ENCODE measurements around the gene AMER3.

AMER3 gene

GRCh38 chr2:130766711-130767407 is 11.5 kb downstream of the AMER3 start:
- Histone ChIP-seq H3K9me3 (ENCODE audit: control insufficient read depth, low read length) (no peaks in the 10 kb centered on the region), H2BK5ac (ENCODE audit: low read depth, low read length, poor library complexity, severe bottlenecking) (no peak overlapping the region), H4K91ac (ENCODE audit: low read length) (no peak overlapping the region), H3K36me3 (ENCODE audit: control insufficient read depth in 1 of 2, insufficient read depth in 2 of 2, low read depth in 1 of 2, low read length in 2 of 2) (no peaks in the 10 kb centered on the region), H3K27ac (ENCODE audit: low read length, poor library complexity, severe bottlenecking) (no peak overlapping the region), H3K27me3 (ENCODE audit: control insufficient read depth in 1 of 2, insufficient read depth in 1 of 2, low read length in 2 of 2) (peaks cover 0 to 12% of the 10 kb centered on the region in 2 experiments), H3K4me3 (ENCODE audit: insufficient read depth in 1 of 2, low read depth in 1 of 2, low read length in 2 of 2) (no peak overlapping the region), H2AK5ac (ENCODE audit: low read length, severe bottlenecking) (no peak overlapping the region), H3K4ac (ENCODE audit: low read depth in 1 of 2, low read length in 2 of 2) (no peak overlapping the region), H2AFZ (ENCODE audit: low read depth, low read length) (no peak overlapping the region), H3K79me1 (replicated peaks; ENCODE audit: low read length, poor library complexity, severe bottlenecking) (no peaks in the 10 kb centered on the region), H3K23ac (ENCODE audit: low read length in 2 of 2) (no peak overlapping the region), H3K14ac (ENCODE audit: low read length in 2 of 2) (no peak overlapping the region), H3K4me1 (ENCODE audit: control insufficient read depth, insufficient read depth, low read depth, low read length) (no peaks in the 10 kb centered on the region), H2BK12ac (ENCODE audit: low read length in 2 of 2) (no peak overlapping the region), H2BK15ac (ENCODE audit: low read depth, poor library complexity, severe bottlenecking) (no peak overlapping the region), H4K8ac (ENCODE audit: low read length) (no peak overlapping the region), H3K4me2 (ENCODE audit: low read length, poor library complexity, severe bottlenecking) (no peak overlapping the region), H3K18ac (ENCODE audit: low read depth in 1 of 2, low read length in 2 of 2) (no peak overlapping the region), H2BK120ac (ENCODE audit: low read depth, low read length) (no peak overlapping the region), H3K9ac (ENCODE audit: low read length) (no peak overlapping the region)
- no peak for DNase-seq
- 67% methylated on average over 11 of the region's 12 CpGs for WGBS

GRCh38 chr2:130767408-130767775 is 12.1 kb downstream of the AMER3 start:
- H2AFZ ChIP-seq (ENCODE audit: low read depth, low read length): no peak overlapping the region
- no peak overlapping the region for H3K9ac ChIP-seq (ENCODE audit: low read length)
- H4K91ac ChIP-seq (ENCODE audit: low read length): no peak overlapping the region
- no peak overlapping the region for H2BK5ac ChIP-seq (ENCODE audit: low read depth, low read length, poor library complexity, severe bottlenecking)
- no peaks in the 10 kb centered on the region for H3K79me1 ChIP-seq (replicated peaks; ENCODE audit: low read length, poor library complexity, severe bottlenecking)
- H3K14ac ChIP-seq (ENCODE audit: low read length in 2 of 2): no peak overlapping the region
- no peak overlapping the region for H2BK15ac ChIP-seq (ENCODE audit: low read depth, poor library complexity, severe bottlenecking)
- H2BK120ac ChIP-seq (ENCODE audit: low read depth, low read length): no peak overlapping the region
- no peak overlapping the region for H3K27ac ChIP-seq (ENCODE audit: low read length, poor library complexity, severe bottlenecking)
- no peak overlapping the region for H3K4me2 ChIP-seq (ENCODE audit: low read length, poor library complexity, severe bottlenecking)
- H3K27me3 ChIP-seq (ENCODE audit: control insufficient read depth in 1 of 2, insufficient read depth in 1 of 2, low read length in 2 of 2): peaks cover 0 to 11% of the 10 kb centered on the region in 2 experiments
- H3K9me3 ChIP-seq (ENCODE audit: control insufficient read depth, low read length): no peaks in the 10 kb centered on the region
- no peak overlapping the region for H3K18ac ChIP-seq (ENCODE audit: low read depth in 1 of 2, low read length in 2 of 2)
- H2BK12ac ChIP-seq (ENCODE audit: low read length in 2 of 2): no peak overlapping the region
- H3K36me3 ChIP-seq (ENCODE audit: control insufficient read depth in 1 of 2, insufficient read depth in 2 of 2, low read depth in 1 of 2, low read length in 2 of 2): no peaks in the 10 kb centered on the region
- H2AK5ac ChIP-seq (ENCODE audit: low read length, severe bottlenecking): no peak overlapping the region
- no peak overlapping the region for H4K8ac ChIP-seq (ENCODE audit: low read length)
- DNase-seq: no peak
- H3K4me3 ChIP-seq (ENCODE audit: insufficient read depth in 1 of 2, low read depth in 1 of 2, low read length in 2 of 2): no peak overlapping the region
- WGBS: 58% methylated on average over 6 of the region's 7 CpGs
- no peak overlapping the region for H3K23ac ChIP-seq (ENCODE audit: low read length in 2 of 2)
- H3K4me1 ChIP-seq (ENCODE audit: control insufficient read depth, insufficient read depth, low read depth, low read length): no peaks in the 10 kb centered on the region
- no peak overlapping the region for H3K4ac ChIP-seq (ENCODE audit: low read depth in 1 of 2, low read length in 2 of 2)

GRCh38 chr2:130768191-130768855 is 13.0 kb downstream of the AMER3 start:
- DNase-seq: no peak

GRCh38 chr2:130769343-130769907 is 14.1 kb downstream of the AMER3 start:
- Histone ChIP-seq H3K14ac (ENCODE audit: low read length in 2 of 2) (no peak overlapping the region), H3K23ac (ENCODE audit: low read length in 2 of 2) (no peak overlapping the region), H3K9ac (ENCODE audit: low read length) (no peak overlapping the region), H2BK15ac (ENCODE audit: low read depth, poor library complexity, severe bottlenecking) (no peak overlapping the region), H3K79me1 (replicated peaks; ENCODE audit: low read length, poor library complexity, severe bottlenecking) (no peaks in the 10 kb centered on the region), H3K18ac (ENCODE audit: low read depth in 1 of 2, low read length in 2 of 2) (no peak overlapping the region), H2BK120ac (ENCODE audit: low read depth, low read length) (no peak overlapping the region), H3K36me3 (ENCODE audit: control insufficient read depth in 1 of 2, insufficient read depth in 2 of 2, low read depth in 1 of 2, low read length in 2 of 2) (no peaks in the 10 kb centered on the region), H3K4me1 (ENCODE audit: control insufficient read depth, insufficient read depth, low read depth, low read length) (no peaks in the 10 kb centered on the region), H4K91ac (ENCODE audit: low read length) (no peak overlapping the region), H4K8ac (ENCODE audit: low read length) (no peak overlapping the region), H2BK12ac (ENCODE audit: low read length in 2 of 2) (no peak overlapping the region), H3K27me3 (ENCODE audit: control insufficient read depth in 1 of 2, insufficient read depth in 1 of 2, low read length in 2 of 2) (peaks cover 0 to 11% of the 10 kb centered on the region in 2 experiments), H2BK5ac (ENCODE audit: low read depth, low read length, poor library complexity, severe bottlenecking) (no peak overlapping the region), H3K27ac (ENCODE audit: low read length, poor library complexity, severe bottlenecking) (no peak overlapping the region), H3K4me2 (ENCODE audit: low read length, poor library complexity, severe bottlenecking) (no peak overlapping the region), H3K4ac (ENCODE audit: low read depth in 1 of 2, low read length in 2 of 2) (no peak overlapping the region), H2AFZ (ENCODE audit: low read depth, low read length) (no peak overlapping the region), H3K9me3 (ENCODE audit: control insufficient read depth, low read length) (peaks cover 8% of the 10 kb centered on the region), H3K4me3 (ENCODE audit: insufficient read depth in 1 of 2, low read depth in 1 of 2, low read length in 2 of 2) (no peak overlapping the region), H2AK5ac (ENCODE audit: low read length, severe bottlenecking) (no peak overlapping the region)
- WGBS: 69% methylated on average over 7 of the region's 7 CpGs
- no peak for DNase-seq

More at GRCh38 chr2:130768191-130768855, 13.0 kb downstream of the AMER3 start:
- Histone ChIP-seq H3K9ac (ENCODE audit: low read length) (no peak overlapping the region), H3K23ac (ENCODE audit: low read length in 2 of 2) (no peak overlapping the region), H4K8ac (ENCODE audit: low read length) (no peak overlapping the region), H2AFZ (ENCODE audit: low read depth, low read length) (no peak overlapping the region), H2BK12ac (ENCODE audit: low read length in 2 of 2) (no peak overlapping the region), H2BK120ac (ENCODE audit: low read depth, low read length) (no peak overlapping the region), H3K4me1 (ENCODE audit: control insufficient read depth, insufficient read depth, low read depth, low read length) (no peaks in the 10 kb centered on the region), H3K18ac (ENCODE audit: low read depth in 1 of 2, low read length in 2 of 2) (no peak overlapping the region), H3K27ac (ENCODE audit: low read length, poor library complexity, severe bottlenecking) (no peak overlapping the region), H3K4me3 (ENCODE audit: insufficient read depth in 1 of 2, low read depth in 1 of 2, low read length in 2 of 2) (no peak overlapping the region), H3K4me2 (ENCODE audit: low read length, poor library complexity, severe bottlenecking) (no peak overlapping the region), H2BK5ac (ENCODE audit: low read depth, low read length, poor library complexity, severe bottlenecking) (no peak overlapping the region), H3K79me1 (replicated peaks; ENCODE audit: low read length, poor library complexity, severe bottlenecking) (no peaks in the 10 kb centered on the region), H2AK5ac (ENCODE audit: low read length, severe bottlenecking) (no peak overlapping the region), H3K14ac (ENCODE audit: low read length in 2 of 2) (no peak overlapping the region), H3K9me3 (ENCODE audit: control insufficient read depth, low read length) (peaks cover 6% of the 10 kb centered on the region), H4K91ac (ENCODE audit: low read length) (no peak overlapping the region), H3K27me3 (ENCODE audit: control insufficient read depth in 1 of 2, insufficient read depth in 1 of 2, low read length in 2 of 2) (peaks cover 0 to 11% of the 10 kb centered on the region in 2 experiments), H2BK15ac (ENCODE audit: low read depth, poor library complexity, severe bottlenecking) (no peak overlapping the region), H3K36me3 (ENCODE audit: control insufficient read depth in 1 of 2, insufficient read depth in 2 of 2, low read depth in 1 of 2, low read length in 2 of 2) (no peaks in the 10 kb centered on the region), H3K4ac (ENCODE audit: low read depth in 1 of 2, low read length in 2 of 2) (no peak overlapping the region)
- WGBS: 80% methylated on average over 17 of the region's 17 CpGs
